Prostate gland (tissue), 2 donors: ENCODE measurements around the gene AARS2.

Source experiments
- CTCF ChIP-seq, 4 experiments: fragments of 200-600 bp in 2 of 4; fragments of 450-650 bp in 2 of 4; sonication (generic) in 2 of 4; IDR thresholded peaks; 1 replicate in 3 of 4; 2 replicates in 1 of 4; pipeline ENCODE4 v1.5.1; 2016 to 2019; ENCODE audit warnings: antibody characterized with exemption in 4 of 4, mild to moderate bottlenecking in 2 of 4, moderate library complexity in 2 of 4
- POLR2A ChIP-seq: fragments of 450-650 bp; IDR thresholded peaks from one replicate; pipeline ENCODE4 v1.6.1; 2016; ENCODE audit warnings: antibody characterized with exemption, mild to moderate bottlenecking

- TF ChIP-seq CTCF (IDR thresholded peaks at IDR 0.05) (no peak), POLR2A (no peak)
Observed at GRCh38 chr6:44278774-44279697, 34.1 kb downstream of the AARS2 start.
